HG03342 (cell line): ENCODE results near the gene TMEM9B.
A peak's percentile ranks its signal among the peaks of the same experiment; 100 is the strongest.
"Not testable (repeated sequence)": the region's sequence is repeated elsewhere in the genome, so short reads cannot be mapped to it uniquely, and the experiment has no call there.

Experiments used
- ATAC-seq: cut with Tn5 transposase; IDR thresholded peaks from one replicate; pipeline ENCODE4 v1.9.1; 2021; ENCODE audit warnings: mild to moderate bottlenecking, moderate library complexity; ENCODE audit not compliant: unreplicated experiment

TMEM9B gene

DNA sequence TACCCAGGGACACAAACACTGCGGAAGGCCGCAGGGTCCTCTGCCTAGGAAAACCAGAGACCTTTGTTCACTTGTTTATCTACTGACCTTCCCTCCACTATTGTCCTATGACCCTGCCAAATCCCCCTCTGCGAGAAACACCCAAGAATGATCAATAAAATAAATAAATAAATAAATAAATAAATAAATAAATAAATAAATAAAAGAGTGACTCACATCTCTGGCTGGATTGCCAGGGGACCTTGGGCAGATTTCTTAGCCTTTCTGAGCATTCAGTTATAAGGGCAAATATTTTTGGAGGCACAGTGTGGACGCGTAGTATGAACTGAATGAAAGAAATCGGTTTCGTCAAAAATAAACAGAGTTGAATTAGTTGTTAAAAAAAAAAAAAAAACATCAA lies 15.1 kb upstream of the TMEM9B start:
- ATAC-seq = not testable (repeated sequence)

GRCh38 chr11:8973121-8973520 lies 8.9 kb upstream of the TMEM9B start:
- no peak for ATAC-seq

DNA sequence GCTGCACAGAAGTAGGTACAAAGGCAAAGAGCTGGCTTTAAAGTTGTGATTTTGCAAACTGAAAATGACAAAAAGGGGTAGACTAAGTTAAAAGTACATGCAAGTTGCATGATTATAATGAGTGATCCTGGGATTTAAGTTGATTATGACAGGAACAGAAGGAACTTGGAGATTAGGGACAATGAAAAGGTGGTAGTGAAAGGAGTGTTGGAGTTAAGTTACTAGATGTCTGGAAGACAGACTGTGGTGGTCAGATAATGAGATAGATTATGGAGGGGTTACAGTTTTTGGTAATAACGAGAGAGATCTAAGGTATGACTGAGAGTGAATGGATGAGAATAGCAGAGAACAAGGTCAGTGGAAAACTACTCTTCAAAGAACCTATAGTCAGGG lies 7.7 kb upstream of the TMEM9B start:
- no peak for ATAC-seq

DNA sequence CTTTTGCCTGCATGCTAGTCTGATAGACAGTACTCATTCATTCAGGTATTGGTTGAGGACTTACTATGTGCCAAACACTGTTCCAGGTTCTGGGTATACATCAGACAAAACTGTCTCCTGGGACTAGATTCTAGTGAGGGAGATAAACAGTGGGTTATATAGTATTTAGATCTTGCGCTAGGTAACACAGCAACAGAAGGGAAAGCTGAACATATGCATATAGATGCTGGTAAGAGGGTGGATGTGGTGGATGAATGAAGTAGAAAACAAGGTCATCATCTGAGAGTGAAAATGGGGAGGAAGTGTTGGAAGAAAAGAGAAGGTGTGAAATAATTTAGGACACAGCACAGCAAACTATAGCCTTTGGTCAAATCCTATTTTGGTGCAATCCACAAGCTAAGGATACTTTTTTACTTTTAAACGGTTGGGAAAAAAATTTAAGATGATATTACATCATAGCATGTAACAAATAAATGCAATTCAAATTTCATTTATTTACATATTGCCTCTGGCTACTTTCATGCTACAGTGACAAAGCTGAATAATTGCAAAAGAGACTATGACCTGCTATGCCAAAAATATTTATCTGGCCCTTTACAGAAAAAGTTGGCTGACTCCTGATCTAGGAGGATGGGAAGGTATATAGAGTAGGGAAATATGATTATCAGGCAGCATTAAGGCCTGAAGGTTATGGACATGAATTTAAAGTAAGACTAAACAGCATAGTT lies 7.1 kb upstream of the TMEM9B start:
- ATAC-seq = no peak

GRCh38 chr11:8967184-8967583 lies 2.9 kb upstream of the TMEM9B start:
- no peak for ATAC-seq

DNA sequence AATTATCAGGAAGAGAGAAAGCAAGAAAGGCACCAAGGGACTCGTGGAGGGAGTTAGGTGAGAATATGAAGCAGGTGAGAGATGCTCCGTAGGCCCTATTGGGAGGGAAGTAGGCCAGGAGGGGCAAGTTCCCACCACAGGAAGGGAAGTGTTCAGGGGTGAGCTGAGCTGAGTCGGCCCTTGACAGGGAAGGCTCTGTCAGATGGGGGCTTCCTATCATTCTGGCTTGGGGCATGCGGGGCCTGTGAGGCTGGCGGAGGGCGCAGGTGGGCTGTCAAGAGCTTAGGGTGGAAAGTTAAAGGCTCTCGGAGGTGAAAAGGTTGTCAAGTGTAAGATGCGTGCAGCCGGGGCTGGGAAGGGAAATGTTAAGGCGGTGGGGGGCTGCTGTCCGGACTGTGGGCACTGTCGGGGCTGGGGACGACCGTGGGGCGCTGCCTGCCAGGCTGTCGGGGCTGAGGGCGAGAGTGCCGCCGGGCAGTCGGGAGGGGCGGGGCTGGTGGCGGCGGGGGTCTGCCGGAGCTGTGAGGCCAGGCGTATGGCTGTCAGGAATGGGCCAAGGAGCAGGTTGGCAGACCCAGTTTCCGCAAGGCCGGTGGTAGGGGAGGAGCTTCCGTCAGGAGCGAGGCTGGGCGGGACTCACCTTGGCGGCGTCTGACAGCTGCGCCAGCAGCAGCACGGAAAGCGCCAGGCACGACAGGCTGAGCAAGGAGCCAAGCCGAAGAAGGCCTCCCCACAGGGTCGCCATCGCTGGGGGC lies 496 bp downstream of the TMEM9B start:
- ATAC-seq = peak; percentile 64

GRCh38 chr11:8962841-8963240 lies 1.4 kb downstream of the TMEM9B start:
- no peak for ATAC-seq

DNA sequence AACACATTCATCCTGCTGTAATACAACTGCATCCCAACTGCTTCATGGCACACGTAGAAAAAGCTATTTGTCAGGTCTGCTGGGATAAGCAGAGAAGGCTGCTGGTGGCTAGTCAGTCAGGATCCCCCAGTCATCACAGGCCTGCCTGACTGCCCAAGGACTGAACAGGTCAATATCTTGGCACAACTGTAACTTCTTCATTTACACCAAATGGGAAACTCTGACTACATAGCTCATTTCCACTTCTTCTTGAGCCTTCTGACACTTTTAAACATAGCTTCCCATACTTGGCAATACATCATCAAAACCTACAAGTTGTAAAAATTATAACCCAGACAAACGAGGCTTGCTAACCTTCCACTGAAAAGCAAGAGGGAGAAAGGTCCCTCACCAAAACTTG lies 2.8 kb downstream of the TMEM9B start:
- no peak for ATAC-seq

- ATAC-seq = peak; percentile 45
Observed at GRCh38 chr11:8959546-8960166, 4.6 kb downstream of the TMEM9B start.

DNA sequence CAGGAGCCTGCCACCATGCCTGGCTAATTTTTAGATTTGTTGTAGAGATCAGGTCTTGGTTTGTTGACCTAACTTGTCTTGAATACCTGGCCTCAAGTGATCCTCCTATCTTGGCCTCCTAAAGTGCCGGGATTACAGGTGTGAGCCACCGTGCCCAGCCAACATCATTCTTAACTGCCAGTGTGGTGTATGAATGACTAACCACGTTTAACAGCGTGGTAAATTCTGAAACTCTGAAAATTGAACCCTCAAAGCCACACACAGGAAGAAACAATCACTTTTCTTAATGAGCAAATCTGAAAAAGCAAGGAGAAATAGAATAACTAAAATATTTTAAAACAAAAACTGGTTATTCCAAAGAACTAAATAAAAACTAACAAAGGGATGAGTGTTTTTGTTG lies 7.4 kb downstream of the TMEM9B start:
- ATAC-seq = no peak

GRCh38 chr11:8948886-8949285 lies 15.4 kb downstream of the TMEM9B start:
- ATAC-seq = no peak

DNA sequence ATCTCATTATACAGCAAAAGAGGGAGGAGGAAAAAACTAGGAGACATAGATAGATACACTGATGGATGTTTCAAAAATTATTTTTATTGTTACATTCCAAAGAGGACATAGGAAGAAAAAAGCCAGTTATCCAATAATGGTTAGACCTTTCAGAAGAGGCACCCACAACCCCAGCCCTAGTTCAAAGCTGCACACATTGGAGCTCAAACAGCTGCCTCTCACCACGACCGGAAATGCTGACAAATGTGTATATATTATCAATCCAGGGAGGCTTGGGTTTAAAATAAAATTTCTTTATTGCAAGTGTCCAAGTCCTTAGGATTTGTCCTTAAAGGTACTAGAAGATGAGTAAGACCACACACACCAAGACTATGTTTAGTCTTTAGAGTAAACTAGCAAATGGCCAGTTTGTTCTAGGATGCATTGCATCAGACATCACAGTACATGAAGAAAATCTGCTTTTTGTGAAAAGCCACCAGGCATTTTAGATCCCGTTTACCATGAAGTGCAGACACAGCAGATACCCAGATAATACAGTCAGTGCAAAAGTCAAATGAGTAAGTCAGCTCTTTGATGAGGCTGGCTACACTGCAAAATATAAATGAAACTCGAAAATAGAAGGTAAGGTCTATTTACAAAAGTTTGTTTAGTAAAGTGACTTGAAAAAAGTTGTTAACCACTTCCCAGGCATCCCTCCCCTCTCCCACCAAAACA lies 16.9 kb downstream of the TMEM9B start:
- ATAC-seq = no peak

GRCh38 chr11:8942518-8943066 lies 21.6 kb downstream of the TMEM9B start, which contains the start of gene ASCL3:
Gene ASCL3, minus strand, starts transcription at chr11:8943016. Its CDS starts 4,855 bp downstream, at chr11:8938161.
- no peak for ATAC-seq

DNA sequence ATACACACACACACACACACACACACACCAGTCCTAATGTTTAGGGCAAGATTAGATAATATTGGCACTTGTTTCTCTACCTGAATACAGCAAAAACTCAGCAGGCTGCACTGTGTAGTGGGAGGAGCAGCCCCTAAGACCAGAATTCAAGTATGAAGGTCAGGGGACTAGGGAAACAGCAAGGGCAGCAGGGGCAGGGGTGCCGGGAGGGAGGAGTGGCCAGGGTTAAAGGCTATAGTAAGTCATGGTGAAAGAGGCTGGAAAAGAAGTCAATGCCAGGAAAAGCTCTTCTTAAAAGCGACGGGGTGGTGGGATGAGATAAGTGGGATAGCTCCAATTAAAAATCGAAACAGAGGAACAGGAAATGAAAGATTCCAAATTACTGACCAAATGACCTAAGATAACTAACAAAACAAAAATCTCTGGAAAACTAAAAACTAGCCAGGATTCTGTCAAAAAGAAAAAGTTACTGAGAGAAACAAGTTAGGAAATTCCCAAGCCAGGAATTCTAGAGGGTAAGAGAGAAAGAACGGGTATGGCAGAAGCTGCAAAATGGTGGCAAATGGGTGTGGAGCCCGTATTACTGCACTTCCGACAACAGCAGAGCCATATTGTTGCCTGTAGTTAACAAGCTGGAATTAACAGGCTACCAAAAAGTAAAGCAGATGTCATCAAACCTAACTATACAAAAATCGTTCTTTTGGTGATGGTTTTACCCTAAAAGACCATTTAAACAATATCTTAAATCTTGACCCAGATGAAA lies 22.7 kb downstream of the TMEM9B start:
- no peak for ATAC-seq

- no peak for ATAC-seq
Observed at GRCh38 chr11:8937659-8938058, 26.6 kb downstream of the TMEM9B start.

- ATAC-seq = no peak
Observed at GRCh38 chr11:8937159-8937558, 27.1 kb downstream of the TMEM9B start.

- ATAC-seq = not testable (repeated sequence)
Observed at GRCh38 chr11:8935789-8936188, 28.5 kb downstream of the TMEM9B start.

DNA sequence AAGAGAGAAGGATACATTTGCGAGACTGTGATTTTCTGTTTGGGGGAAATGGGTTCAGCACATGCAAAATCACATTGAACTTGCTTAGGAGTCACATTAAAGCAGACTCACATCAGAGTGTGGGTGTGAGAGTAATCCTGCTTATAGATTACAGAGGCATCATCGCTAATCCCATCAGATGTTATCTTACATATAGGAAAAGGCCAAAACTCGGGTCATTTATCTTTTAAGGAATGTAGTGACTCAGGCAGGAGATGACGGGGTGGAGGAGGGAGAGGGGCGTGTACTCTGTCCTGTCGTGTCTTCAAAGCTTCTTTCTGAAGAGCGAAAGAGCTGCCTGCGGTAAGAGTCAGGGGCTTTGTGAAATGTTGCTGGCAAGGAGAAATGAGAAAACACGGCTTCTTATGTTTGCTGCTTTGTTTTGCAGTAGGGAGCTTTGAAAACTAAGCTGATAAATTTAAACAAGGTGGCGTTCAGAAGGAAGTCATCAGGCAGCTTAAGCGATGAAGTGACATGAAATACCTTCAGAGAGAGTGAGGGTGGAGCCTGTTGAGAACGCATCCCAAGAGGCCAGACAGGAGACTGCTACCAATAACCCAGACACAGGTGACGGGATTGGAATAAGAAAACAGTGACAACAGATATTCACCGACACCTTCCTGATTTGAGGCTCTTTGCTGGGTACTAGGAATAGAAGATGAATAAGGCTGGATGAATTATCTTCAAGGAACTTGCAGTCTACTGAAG lies 29.3 kb downstream of the TMEM9B start:
- ATAC-seq = no peak

- ATAC-seq = no peak
Observed at GRCh38 chr11:8933931-8934330, 30.3 kb downstream of the TMEM9B start.
